Left cardiac atrium (tissue), 4 donors: ENCODE data around the gene SNU13. TPM values are rescaled to one million over a fixed set of nuclear protein-coding genes. Genes with fewer than 3 reads are reported as not detected.
"Not testable (repeated sequence)": the region's sequence is repeated elsewhere in the genome, so short reads cannot be mapped to it uniquely, and the experiment has no call there.

Experiments
- ATAC-seq, 2 donors: fragments of 200-7000 bp; cut with Tn5 transposase; one replicate each; pipeline ENCODE4 v1.9.1; 2020; ENCODE audit warnings: mild to moderate bottlenecking in 2 of 2, moderate library complexity in 2 of 2
- DNase-seq: peaks from one replicate; pipeline ENCODE4 v3.0.0-alpha.2; 2020
- intact Hi-C, 2 donors: fragments of 100-400 bp; cut with DNase I; formaldehyde crosslinking; loops; one replicate each; pipeline versions ENCODE4 v1.14.1 to v1.15.1; 2022 to 2023
- total RNA-seq, 2 donors: library from RNA; stranded (reverse); fragmentation: NEBNext Ultra II Directional; extraction: Animal tissue kit (Norgen Biotek cat#: 25700); gene quantifications; one replicate each; pipeline ENCODE4 v1.2.1, GENCODE V29; 2021
- donor health status: DM: no; HTN: yes; CAD: no.
- donor health status: DM: no; HTN: yes; CAD: no; lungs with severe emphysema.
- donor health status: DM: yes; HTN: yes; CAD: no.
- donor health status: Dilated cardiomyopathy.

Gene SNU13
- total RNA-seq, 2 donors from 2014 or later, result 178 to 226 TPM

GRCh38 chr22:41654322-41654721 is 34.3 kb downstream of the SNU13 start:
- intact Hi-C loops, result no loop called here

GRCh38 chr22:41650821-41651220 is 37.8 kb downstream of the SNU13 start:
- intact Hi-C loops, result no loop called here
- ATAC-seq (no peak), DNase-seq (no peak)

More at GRCh38 chr22:41654322-41654721, 34.3 kb downstream of the SNU13 start:
- DNase-seq (no peak), ATAC-seq (no peak)

- no peak for ATAC-seq
- intact Hi-C loops, result no loop called here
- DNase-seq, result no peak
Observed at GRCh38 chr22:41650229-41650628, 38.4 kb downstream of the SNU13 start.

GRCh38 chr22:41648432-41648831 is 40.2 kb downstream of the SNU13 start:
- intact Hi-C loops, result no loop called here
- ATAC-seq (no peak), DNase-seq (no peak)

GRCh38 chr22:41647771-41648170 is 40.9 kb downstream of the SNU13 start:
- DNase-seq (no peak), ATAC-seq (no peak)
- intact Hi-C loops, result no loop called here

- DNase-seq (no peak), ATAC-seq (no peak)
- intact Hi-C loops, result no loop called here
Observed at GRCh38 chr22:41642331-41643110, 46.1 kb downstream of the SNU13 start.

- no peak for ATAC-seq
- no peak for DNase-seq
- intact Hi-C loops, result no loop called here
Observed at GRCh38 chr22:41641854-41642253, 46.8 kb downstream of the SNU13 start.

GRCh38 chr22:41638748-41639147 is 49.9 kb downstream of the SNU13 start:
- ATAC-seq (no peak), DNase-seq (no peak)
- intact Hi-C loops, result no loop called here

- DNase-seq, result no peak
- ATAC-seq, result no peak
- intact Hi-C loops, result no loop called here
Observed at GRCh38 chr22:41638124-41638523, 50.5 kb downstream of the SNU13 start.

GRCh38 chr22:41637623-41638022 is 51.0 kb downstream of the SNU13 start:
- DNase-seq, ATAC-seq, intact Hi-C loops: not testable (repeated sequence)

GRCh38 chr22:41636467-41636866 is 52.2 kb downstream of the SNU13 start:
- intact Hi-C loops, result no loop called here
- peak; percentile 46 for DNase-seq

GRCh38 chr22:41634610-41635009 is 54.1 kb downstream of the SNU13 start:
- intact Hi-C loops, result not testable (repeated sequence)

More at GRCh38 chr22:41636467-41636866, 52.2 kb downstream of the SNU13 start:
- peak; percentile 86 for ATAC-seq

GRCh38 chr22:41631615-41632014 is 57.1 kb downstream of the SNU13 start:
- ATAC-seq, DNase-seq, intact Hi-C loops: not testable (repeated sequence)

More at GRCh38 chr22:41634610-41635009, 54.1 kb downstream of the SNU13 start:
- not testable (repeated sequence) for DNase-seq, ATAC-seq

- intact Hi-C loops, ATAC-seq, DNase-seq: not testable (repeated sequence)
Observed at GRCh38 chr22:41631115-41631514, 57.6 kb downstream of the SNU13 start.

- intact Hi-C loops, result no loop called here
- no peak for DNase-seq
Observed at GRCh38 chr22:41625577-41625976, 63.1 kb downstream of the SNU13 start.

More at GRCh38 chr22:41625577-41625976, 63.1 kb downstream of the SNU13 start:
- no peak for ATAC-seq

Other genes with a start within 250 kb of the SNU13 start
- 10 to 100 TPM; 57.4 to 63.1 TPM for gene TOB2, start 242.1 kb downstream of the SNU13 start, total RNA-seq
- gene PHF5A, start 220.2 kb downstream of the SNU13 start, total RNA-seq, result 10 to 100 TPM; 22.8 to 28.1 TPM
- 100 to 1,000 TPM; 415 to 523 TPM for gene ACO2, start 219.8 kb downstream of the SNU13 start, total RNA-seq
- 10 to 100 TPM; 25.0 to 34.0 TPM for gene POLR3H, start 144.4 kb downstream of the SNU13 start, total RNA-seq
- 100 to 1,000 TPM; 165 to 217 TPM for gene CSDC2, start 127.9 kb downstream of the SNU13 start, total RNA-seq
- gene PMM1, start 99.0 kb downstream of the SNU13 start, total RNA-seq, result 10 to 100 TPM; 13.0 to 22.1 TPM
- 10 to 100 TPM; 56.5 to 64.0 TPM for gene DESI1, start 67.8 kb downstream of the SNU13 start, total RNA-seq
- gene XRCC6, start 67.6 kb downstream of the SNU13 start, total RNA-seq, result 100 to 1,000 TPM; 141 to 169 TPM
- gene MEI1, start 10.6 kb upstream of the SNU13 start, total RNA-seq, result 1 to 10 TPM in 1 of 2 donors, under 1 TPM in 1; 0.42 to 1.7 TPM
- gene CCDC134, start 111.8 kb upstream of the SNU13 start, total RNA-seq, result 1 to 10 TPM; 4.9 to 5.4 TPM
- gene SREBF2, start 144.2 kb upstream of the SNU13 start, total RNA-seq, result 10 to 100 TPM; 58.7 to 84.0 TPM
- gene SHISA8, start 226.2 kb upstream of the SNU13 start, total RNA-seq, result 1 to 10 TPM; 1.1 to 3.3 TPM
- gene TNFRSF13C, start 237.9 kb upstream of the SNU13 start, total RNA-seq, result under 1 TPM; 0.29 to 0.44 TPM